ENCODE results near the gene EML4. TPM values are rescaled to one million over a fixed set of nuclear protein-coding genes. Genes with fewer than 3 reads are reported as not detected.

EML4 gene
- total RNA-seq, 1 donor from 2014 or later: 41.1 TPM

DNA sequence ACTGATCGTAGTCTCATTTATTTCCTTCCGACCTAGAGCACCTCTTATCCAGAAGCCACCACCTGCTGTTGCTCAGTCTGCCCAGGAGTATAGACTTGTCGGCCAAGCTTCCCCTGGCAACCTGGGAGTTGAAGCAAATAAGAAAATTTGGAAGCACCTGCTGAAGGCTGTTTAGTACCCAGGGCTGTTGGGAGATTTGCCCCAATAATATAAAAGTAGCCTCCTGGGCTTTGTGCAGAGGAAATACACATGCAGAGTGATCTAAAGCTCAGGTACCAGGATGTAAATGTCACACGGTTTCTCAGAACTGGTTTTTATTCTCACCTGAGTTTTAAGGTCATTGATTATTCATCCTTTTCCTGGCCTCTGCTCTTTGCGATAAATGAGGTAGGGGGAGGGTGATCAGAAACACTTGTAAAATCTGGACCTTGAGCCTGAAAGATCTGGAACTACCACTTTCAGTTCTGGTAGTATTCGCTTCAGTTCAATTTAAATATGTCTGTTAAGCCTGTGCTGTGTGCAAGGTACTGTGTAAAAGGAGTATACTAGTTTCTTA, 192.7 kb downstream of the EML4 start:
- DNase-seq (ENCODE audit: extremely low spot score, unreplicated experiment): no peak
- Mint-ChIP-seq H3K9me3 (ENCODE audit: unreplicated experiment) (no peaks in the 10 kb centered on the region), H3K36me3 (ENCODE audit: unreplicated experiment) (no peaks in the 10 kb centered on the region), H3K4me1 (ENCODE audit: unreplicated experiment) (peaks cover 37% of the 10 kb centered on the region), H3K27ac (ENCODE audit: unreplicated experiment) (peak overlapping the region; percentile 100), H3K4me3 (ENCODE audit: unreplicated experiment) (peak overlapping the region; percentile 87), H3K27me3 (ENCODE audit: unreplicated experiment) (peaks cover 36% of the 10 kb centered on the region)
- TF ChIP-seq, protein P1, sequence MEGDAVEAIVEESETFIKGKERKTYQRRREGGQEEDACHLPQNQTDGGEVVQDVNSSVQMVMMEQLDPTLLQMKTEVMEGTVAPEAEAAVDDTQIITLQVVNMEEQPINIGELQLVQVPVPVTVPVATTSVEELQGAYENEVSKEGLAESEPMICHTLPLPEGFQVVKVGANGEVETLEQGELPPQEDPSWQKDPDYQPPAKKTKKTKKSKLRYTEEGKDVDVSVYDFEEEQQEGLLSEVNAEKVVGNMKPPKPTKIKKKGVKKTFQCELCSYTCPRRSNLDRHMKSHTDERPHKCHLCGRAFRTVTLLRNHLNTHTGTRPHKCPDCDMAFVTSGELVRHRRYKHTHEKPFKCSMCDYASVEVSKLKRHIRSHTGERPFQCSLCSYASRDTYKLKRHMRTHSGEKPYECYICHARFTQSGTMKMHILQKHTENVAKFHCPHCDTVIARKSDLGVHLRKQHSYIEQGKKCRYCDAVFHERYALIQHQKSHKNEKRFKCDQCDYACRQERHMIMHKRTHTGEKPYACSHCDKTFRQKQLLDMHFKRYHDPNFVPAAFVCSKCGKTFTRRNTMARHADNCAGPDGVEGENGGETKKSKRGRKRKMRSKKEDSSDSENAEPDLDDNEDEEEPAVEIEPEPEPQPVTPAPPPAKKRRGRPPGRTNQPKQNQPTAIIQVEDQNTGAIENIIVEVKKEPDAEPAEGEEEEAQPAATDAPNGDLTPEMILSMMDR (IDR thresholded peaks at IDR 0.05): no peak

GRCh38 chr2:42363413-42363812, 194.3 kb downstream of the EML4 start:
- no peaks in the 10 kb centered on the region for H3K36me3 Mint-ChIP-seq (ENCODE audit: unreplicated experiment)
- H3K4me1 Mint-ChIP-seq (ENCODE audit: unreplicated experiment): peaks cover 30% of the 10 kb centered on the region
- TF ChIP-seq, protein P1 (IDR thresholded peaks at IDR 0.05): no peak
- DNase-seq (ENCODE audit: extremely low spot score, unreplicated experiment): no peak
- H3K9me3 Mint-ChIP-seq (ENCODE audit: unreplicated experiment): no peaks in the 10 kb centered on the region
- H3K27me3 Mint-ChIP-seq (ENCODE audit: unreplicated experiment): peaks cover 49% of the 10 kb centered on the region
- no peak overlapping the region for H3K4me3 Mint-ChIP-seq (ENCODE audit: unreplicated experiment)
- H3K27ac Mint-ChIP-seq (ENCODE audit: unreplicated experiment): no peak overlapping the region

DNA sequence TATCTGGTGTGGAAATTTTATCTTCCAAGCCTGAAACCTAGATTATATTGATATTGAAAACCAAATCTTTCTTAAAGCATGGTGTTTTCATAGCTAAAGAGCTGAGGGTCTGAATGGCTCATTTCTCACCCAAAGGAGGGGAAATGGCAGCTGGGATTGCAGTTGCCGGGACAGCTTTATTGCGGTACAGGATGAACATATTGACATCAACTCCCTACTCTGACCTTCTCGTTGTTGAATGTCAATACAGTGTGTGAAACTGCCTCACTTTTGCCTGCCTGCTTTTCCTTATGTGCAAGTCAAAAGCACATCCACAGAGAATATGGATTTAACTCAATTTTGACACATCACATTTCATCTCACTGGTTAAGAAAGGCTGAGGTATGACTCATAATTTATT, 195.5 kb downstream of the EML4 start:
- H3K9me3 Mint-ChIP-seq (ENCODE audit: unreplicated experiment): no peaks in the 10 kb centered on the region
- TF ChIP-seq, protein P1 (IDR thresholded peaks at IDR 0.05): no peak
- DNase-seq (ENCODE audit: extremely low spot score, unreplicated experiment): no peak
- peaks cover 18% of the 10 kb centered on the region for H3K4me1 Mint-ChIP-seq (ENCODE audit: unreplicated experiment)
- no peaks in the 10 kb centered on the region for H3K36me3 Mint-ChIP-seq (ENCODE audit: unreplicated experiment)
- no peak overlapping the region for H3K27ac Mint-ChIP-seq (ENCODE audit: unreplicated experiment)
- H3K27me3 Mint-ChIP-seq (ENCODE audit: unreplicated experiment): peaks cover 52% of the 10 kb centered on the region
- H3K4me3 Mint-ChIP-seq (ENCODE audit: unreplicated experiment): no peak overlapping the region

- DNase-seq (ENCODE audit: extremely low spot score, unreplicated experiment): no peak
- Mint-ChIP-seq H3K27ac (ENCODE audit: unreplicated experiment) (no peak overlapping the region), H3K27me3 (ENCODE audit: unreplicated experiment) (peaks cover 52% of the 10 kb centered on the region), H3K4me1 (ENCODE audit: unreplicated experiment) (peaks cover 11% of the 10 kb centered on the region), H3K4me3 (ENCODE audit: unreplicated experiment) (no peak overlapping the region), H3K36me3 (ENCODE audit: unreplicated experiment) (no peaks in the 10 kb centered on the region), H3K9me3 (ENCODE audit: unreplicated experiment) (no peaks in the 10 kb centered on the region)
- TF ChIP-seq, protein P1 (IDR thresholded peaks at IDR 0.05): no peak
Measured at GRCh38 chr2:42366411-42366810, 197.3 kb downstream of the EML4 start.

GRCh38 chr2:42367835-42368234, 198.7 kb downstream of the EML4 start:
- H3K9me3 Mint-ChIP-seq (ENCODE audit: unreplicated experiment): no peaks in the 10 kb centered on the region
- no peak for DNase-seq (ENCODE audit: extremely low spot score, unreplicated experiment)
- H3K4me1 Mint-ChIP-seq (ENCODE audit: unreplicated experiment): peaks cover 4% of the 10 kb centered on the region
- no peak overlapping the region for H3K27ac Mint-ChIP-seq (ENCODE audit: unreplicated experiment)
- peaks cover 52% of the 10 kb centered on the region for H3K27me3 Mint-ChIP-seq (ENCODE audit: unreplicated experiment)
- H3K4me3 Mint-ChIP-seq (ENCODE audit: unreplicated experiment): no peak overlapping the region
- TF ChIP-seq, protein P1 (IDR thresholded peaks at IDR 0.05): no peak
- H3K36me3 Mint-ChIP-seq (ENCODE audit: unreplicated experiment): no peaks in the 10 kb centered on the region
